HUES64 (cell line): ENCODE results near the gene NMRK1.

ENCODE experiments used
- H3K27ac ChIP-seq: 2 replicates; pipeline ENCODE4 v1.7.0; 2013; ENCODE audit warnings: low read depth, low read length, inconsistent platforms
- H3K27me3 ChIP-seq: 2 replicates; pipeline ENCODE4 v1.6.1; 2013; ENCODE audit warnings: mild to moderate bottlenecking, low read length; ENCODE audit not compliant: insufficient read depth
- H3K36me3 ChIP-seq: 2 replicates; pipeline ENCODE4 v1.6.1; 2013; ENCODE audit warnings: mild to moderate bottlenecking, low read length; ENCODE audit not compliant: insufficient read depth
- H3K4me1 ChIP-seq: 2 replicates; pipeline ENCODE4 v1.6.1; 2013; ENCODE audit warnings: mild to moderate bottlenecking, low read length, moderate library complexity; ENCODE audit not compliant: insufficient read depth
- H3K4me3 ChIP-seq: 2 replicates; pipeline ENCODE4 v1.5.1; 2013; ENCODE audit warnings: mild to moderate bottlenecking, low read length, moderate library complexity
- H3K9ac ChIP-seq: 2 replicates; pipeline ENCODE4 v1.6.1; 2013; ENCODE audit warnings: mild to moderate bottlenecking, low read depth, low read length
- H3K9me3 ChIP-seq: 2 replicates; pipeline ENCODE4 v1.6.1; 2013; ENCODE audit warnings: low read depth, low read length; ENCODE audit not compliant: insufficient read depth
- WGBS: fragments of 150-250, 120-280 bp; methylation state at CpG from one replicate; pipeline ENCODE4 v1.1.7; 2013; ENCODE audit warnings: missing lambda C conversion rate; 5-methylcytosine and 5-hydroxymethylcytosine counted together

The NMRK1 gene

GRCh38 chr9:75083188-75083970, 4.6 kb downstream of the NMRK1 start:
- Histone ChIP-seq H3K9ac (no peak overlapping the region), H3K9me3 (no peaks in the 10 kb centered on the region), H3K27me3 (no peaks in the 10 kb centered on the region), H3K27ac (no peak overlapping the region), H3K4me1 (peaks cover 23% of the 10 kb centered on the region), H3K4me3 (no peak overlapping the region), H3K36me3 (no peaks in the 10 kb centered on the region)
- 39% methylated on average over 12 of the region's 12 CpGs for WGBS

DNA sequence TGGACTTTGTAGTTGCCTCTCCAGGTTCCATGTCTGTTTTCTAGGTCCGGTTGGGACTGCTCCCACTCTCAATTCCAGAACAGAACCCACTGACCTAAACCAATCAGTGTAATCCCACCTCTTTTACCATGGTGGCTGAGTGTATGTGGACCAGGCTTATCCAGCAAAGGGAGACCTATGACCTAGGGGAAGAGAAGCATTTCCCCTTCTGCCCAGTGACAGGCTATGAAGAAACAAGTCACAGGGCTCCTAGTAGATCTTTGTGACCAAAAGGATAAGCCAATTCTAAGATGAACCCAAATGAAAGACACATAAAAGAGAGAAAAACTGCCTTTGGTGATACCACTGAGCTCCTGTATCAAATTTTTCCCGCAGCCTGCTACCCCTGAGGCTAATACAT, 6.3 kb downstream of the NMRK1 start:
- Histone ChIP-seq H3K9ac (no peak overlapping the region), H3K4me3 (no peak overlapping the region), H3K36me3 (no peaks in the 10 kb centered on the region), H3K9me3 (no peaks in the 10 kb centered on the region), H3K27ac (no peak overlapping the region), H3K4me1 (peaks cover 18% of the 10 kb centered on the region), H3K27me3 (no peaks in the 10 kb centered on the region)
- 59% methylated on average over 2 of the region's 2 CpGs for WGBS

DNA sequence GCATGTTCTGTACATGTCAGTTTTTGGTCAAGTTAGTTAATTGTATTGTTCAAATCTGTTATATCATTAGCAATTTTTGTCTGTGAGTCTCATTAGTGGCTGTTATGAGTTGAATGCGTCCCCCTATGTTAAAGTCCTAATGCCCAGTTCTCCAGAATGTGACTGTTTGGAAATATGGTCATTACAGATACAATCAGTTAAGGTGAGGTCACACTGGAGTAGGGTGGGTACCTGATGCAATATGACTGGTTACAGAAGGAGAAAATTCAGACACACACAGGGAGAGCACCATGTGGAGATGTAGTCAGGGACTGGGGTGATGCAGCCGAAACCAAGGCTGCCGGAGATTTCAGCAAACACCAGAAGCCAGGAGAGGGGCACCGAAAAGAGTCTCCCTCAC, 15.1 kb downstream of the NMRK1 start:
- Histone ChIP-seq H3K36me3 (no peaks in the 10 kb centered on the region), H3K4me3 (no peak overlapping the region), H3K9me3 (no peaks in the 10 kb centered on the region), H3K4me1 (peaks cover 17% of the 10 kb centered on the region), H3K27me3 (no peaks in the 10 kb centered on the region), H3K9ac (no peak overlapping the region), H3K27ac (no peak overlapping the region)
- 94% methylated on average over 4 of the region's 4 CpGs for WGBS

DNA sequence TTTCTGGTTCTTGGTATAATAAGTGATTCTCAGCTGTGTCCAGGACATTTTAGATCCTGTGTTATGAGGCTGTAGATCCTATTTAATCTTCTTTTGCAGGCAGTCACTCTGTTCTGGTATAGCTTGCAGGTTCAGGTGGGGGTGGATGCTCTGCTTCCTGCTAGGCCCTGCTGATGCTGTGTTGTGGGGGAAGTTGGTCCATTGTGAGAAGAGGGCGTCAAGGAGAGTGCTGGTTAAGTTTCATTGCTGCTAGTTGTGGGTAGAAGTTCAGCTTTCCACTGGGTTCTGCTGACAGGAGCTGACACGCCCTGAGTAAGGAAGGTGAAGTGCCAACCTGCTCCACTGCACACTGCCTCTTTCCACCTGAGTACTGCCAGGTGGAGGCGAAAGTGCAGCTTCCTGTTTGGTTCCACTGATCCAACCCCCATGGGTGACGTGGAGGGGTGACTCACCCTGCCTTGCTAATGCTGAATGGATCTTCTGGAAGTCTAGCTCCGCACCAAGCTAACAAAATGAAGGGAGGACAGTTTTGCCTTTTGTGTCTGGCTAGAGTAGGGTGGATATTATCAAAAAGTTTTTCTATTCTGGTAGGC, 16.3 kb downstream of the NMRK1 start:
- Histone ChIP-seq H3K27ac (no peak overlapping the region), H3K9me3 (no peaks in the 10 kb centered on the region), H3K4me3 (no peak overlapping the region), H3K36me3 (no peaks in the 10 kb centered on the region), H3K4me1 (peaks cover 17% of the 10 kb centered on the region), H3K9ac (no peak overlapping the region), H3K27me3 (no peaks in the 10 kb centered on the region)
- 87% methylated on average over 5 of the region's 5 CpGs for WGBS

- peaks cover 17% of the 10 kb centered on the region for H3K4me1 ChIP-seq
These were observed 18.8 kb downstream of the NMRK1 start for GRCh38 chr9:75069171-75069570.

DNA sequence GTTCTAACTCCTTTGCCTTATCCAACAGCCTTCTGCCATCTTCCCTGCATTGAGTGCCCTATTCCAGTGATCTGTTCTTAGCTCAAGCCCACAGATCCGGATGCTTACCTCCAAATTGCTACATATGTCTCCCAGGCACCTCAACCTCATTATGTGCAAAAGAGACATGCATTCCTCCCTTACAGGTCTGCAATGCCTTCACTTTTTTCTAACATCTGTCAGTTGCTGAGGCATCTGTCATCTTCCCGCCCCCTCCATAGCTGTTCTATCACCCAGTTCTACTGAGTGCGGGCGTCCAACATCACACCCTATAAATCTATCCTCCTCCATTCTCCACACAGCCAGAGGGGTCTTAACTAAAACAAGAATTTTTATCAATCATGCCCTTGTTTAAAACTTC, 20.1 kb downstream of the NMRK1 start:
- Histone ChIP-seq H3K4me3 (no peak overlapping the region), H3K36me3 (no peaks in the 10 kb centered on the region), H3K9ac (no peak overlapping the region), H3K9me3 (no peaks in the 10 kb centered on the region), H3K27me3 (no peaks in the 10 kb centered on the region), H3K27ac (no peak overlapping the region), H3K4me1 (peaks cover 17% of the 10 kb centered on the region)
- WGBS, result 82% methylated on average over 4 of the region's 4 CpGs

More at GRCh38 chr9:75069171-75069570, 18.8 kb downstream of the NMRK1 start:
- H3K27ac ChIP-seq, result peak overlapping the region; percentile 60; the same call in 1 of the 2 replicates
- H3K4me3 ChIP-seq, result no peak overlapping the region
- H3K36me3 ChIP-seq, result no peaks in the 10 kb centered on the region
- H3K9me3 ChIP-seq, result no peaks in the 10 kb centered on the region
- 50% methylated on average over 1 of the region's 2 CpGs for WGBS
- no peak overlapping the region; the same call in 1 of the 2 replicates for H3K9ac ChIP-seq
- no peaks in the 10 kb centered on the region for H3K27me3 ChIP-seq

- Histone ChIP-seq H3K9ac (no peak overlapping the region), H3K4me1 (peaks cover 14% of the 10 kb centered on the region), H3K9me3 (no peaks in the 10 kb centered on the region), H3K27ac (no peak overlapping the region), H3K4me3 (no peak overlapping the region), H3K27me3 (no peaks in the 10 kb centered on the region), H3K36me3 (no peaks in the 10 kb centered on the region)
- WGBS, result 89% methylated on average over 1 of the region's 2 CpGs
These were observed 22.4 kb downstream of the NMRK1 start for GRCh38 chr9:75065510-75065909.

DNA sequence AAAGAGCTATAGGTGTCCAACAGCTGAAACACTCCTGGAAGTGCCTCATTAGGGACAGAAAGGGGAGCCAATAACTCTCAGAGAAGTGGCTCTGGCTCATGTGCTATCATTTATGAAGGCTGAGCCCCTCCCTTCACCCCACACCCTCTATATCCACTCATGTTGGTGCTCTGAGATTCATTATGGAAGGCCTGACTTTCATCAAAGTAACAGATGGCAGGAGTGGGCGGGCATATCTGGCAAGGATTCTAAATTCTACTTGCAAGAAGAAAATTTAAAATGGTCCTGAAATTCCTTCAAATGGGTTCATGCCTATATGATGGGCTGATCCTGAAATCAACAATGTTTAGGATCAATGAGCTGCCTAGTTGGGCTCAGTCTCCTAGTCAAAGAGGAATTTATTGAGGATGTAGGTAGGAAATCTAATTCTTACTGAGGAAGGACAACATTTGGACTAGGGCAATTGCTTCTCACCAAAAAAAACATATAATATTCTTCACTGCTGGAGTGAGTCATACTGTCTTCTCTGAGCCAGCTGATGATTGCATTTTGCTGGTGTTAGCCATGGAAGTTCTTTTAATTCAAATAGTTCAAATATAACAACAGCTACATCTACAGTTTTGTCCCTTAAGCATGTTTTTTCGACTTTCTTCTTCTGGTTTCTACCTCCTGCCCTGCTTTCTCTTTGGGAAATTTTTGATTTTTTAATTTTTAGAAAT, 23.5 kb downstream of the NMRK1 start:
- no peaks in the 10 kb centered on the region for H3K36me3 ChIP-seq

GRCh38 chr9:75063556-75064305, 24.2 kb downstream of the NMRK1 start:
- no peak overlapping the region for H3K4me3 ChIP-seq
- no peaks in the 10 kb centered on the region for H3K36me3 ChIP-seq
- H3K9ac ChIP-seq, result no peak overlapping the region
- no peaks in the 10 kb centered on the region for H3K9me3 ChIP-seq
- no peaks in the 10 kb centered on the region for H3K27me3 ChIP-seq
- no peaks in the 10 kb centered on the region for H3K4me1 ChIP-seq
- WGBS, result 78% methylated on average over 1 of the region's 1 CpG
- H3K27ac ChIP-seq, result no peak overlapping the region

More for the DNA sequence above, 23.5 kb downstream of the NMRK1 start:
- Histone ChIP-seq H3K27ac (no peak overlapping the region), H3K27me3 (no peaks in the 10 kb centered on the region), H3K4me1 (peaks cover 7% of the 10 kb centered on the region), H3K9ac (no peak overlapping the region), H3K9me3 (no peaks in the 10 kb centered on the region), H3K4me3 (no peak overlapping the region)
- 97% methylated on average over 2 of the region's 2 CpGs for WGBS

DNA sequence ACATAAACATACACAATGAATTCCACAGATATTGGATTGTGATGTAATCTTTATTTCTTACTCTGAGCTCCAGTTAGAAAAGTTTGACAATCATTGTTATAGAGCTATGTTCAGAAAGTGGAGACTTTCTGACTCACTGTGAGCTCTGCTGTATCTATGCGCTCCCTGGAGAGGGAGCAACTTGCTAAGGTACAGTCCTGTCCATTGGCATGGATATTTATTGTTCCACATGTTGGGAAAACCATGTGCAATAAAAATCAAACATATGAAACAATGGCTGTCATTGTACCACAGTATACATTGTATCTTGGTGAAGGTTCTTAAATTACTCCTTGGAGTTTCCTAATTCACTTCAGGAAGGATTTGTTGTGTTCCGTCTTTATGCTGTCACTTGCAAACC, 26.8 kb downstream of the NMRK1 start:
- 97% methylated on average over 1 of the region's 2 CpGs for WGBS
- Histone ChIP-seq H3K4me3 (no peak overlapping the region), H3K36me3 (no peaks in the 10 kb centered on the region)

More for the DNA sequence above, 26.8 kb downstream of the NMRK1 start:
- H3K27ac ChIP-seq, result no peak overlapping the region
- H3K9me3 ChIP-seq, result 0 out of 2 replicates have a peak, but pooled peaks cover 13% of the 10 kb centered on the region
- H3K27me3 ChIP-seq, result no peaks in the 10 kb centered on the region
- no peaks in the 10 kb centered on the region for H3K4me1 ChIP-seq
- H3K9ac ChIP-seq, result no peak overlapping the region
